IMR-90 (cell line): Measurements from ENCODE around the gene NPEPL1. TPM values are rescaled to one million over a fixed set of nuclear protein-coding genes. Genes with fewer than 3 reads are reported as not detected.

Experiments used
- ATAC-seq: fragments of 200-7000 bp; cut with Tn5 transposase; 2 replicates; pipeline ENCODE4 v1.9.1; 2020; ENCODE audit warnings: low read depth, mild to moderate bottlenecking, moderate library complexity
- BruUV-seq: library from RNA; stranded (reverse); fragments of 400-500 nt; replicated peaks from 2 replicates; lab custom pipeline; 2021; lab: Mats Ljungman, UMichigan
- CTCF ChIA-PET: fragments of 300-600 bp; formaldehyde crosslinking; extraction: SDS; loops from one replicate; lab custom pipeline; 2021; ENCODE audit warnings: antibody characterized with exemption; lab: Yijun Ruan, JAX
- POLR2A ChIA-PET: fragments of 300-600 bp; sonication (Branson Sonifier 250); formaldehyde crosslinking; loops from one replicate; lab custom pipeline; 2022; ENCODE audit warnings: antibody characterized with exemption; ENCODE audit not compliant: unreplicated experiment; lab: Charles Lee
- DNase-seq: peaks from one replicate; pipeline ENCODE4 v3.0.0; 2013
- H2AFZ ChIP-seq: replicated peaks from 2 replicates; pipeline ENCODE3; 2013; ENCODE audit warnings: low read length, mild to moderate bottlenecking; ENCODE audit not compliant: poor library complexity
- H2AK5ac ChIP-seq: 2 replicates; pipeline ENCODE4 v1.6.1; 2013; ENCODE audit warnings: low read depth, low read length, inconsistent platforms
- H2AK9ac ChIP-seq: replicated peaks from 2 replicates; pipeline ENCODE3; 2013; ENCODE audit warnings: mild to moderate bottlenecking, low read depth, low read length, moderate library complexity; ENCODE audit not compliant: poor library complexity
- H2BK120ac ChIP-seq: 2 replicates; pipeline ENCODE4 v1.6.1; 2013; ENCODE audit warnings: low read depth, low read length, inconsistent platforms
- H2BK15ac ChIP-seq: 3 replicates; pipeline ENCODE4 v1.6.1; 2013; ENCODE audit warnings: low read depth, low read length, inconsistent platforms
- H2BK20ac ChIP-seq: 2 replicates; pipeline ENCODE4 v1.6.1; 2013; ENCODE audit warnings: low read depth, mild to moderate bottlenecking, inconsistent platforms, low read length, moderate library complexity
- H2BK5ac ChIP-seq: 2 replicates; pipeline ENCODE4 v1.6.1; 2013; ENCODE audit warnings: mild to moderate bottlenecking, low read depth, low read length, inconsistent platforms; ENCODE audit not compliant: poor library complexity, severe bottlenecking
- H3K14ac ChIP-seq: replicated peaks from 2 replicates; pipeline ENCODE4 v1.6.1; 2013; ENCODE audit warnings: low read depth, low read length, inconsistent platforms
- H3K18ac ChIP-seq: 2 replicates; pipeline ENCODE4 v1.6.1; 2013; ENCODE audit warnings: low read depth, low read length, control low read depth
- H3K23ac ChIP-seq: 2 replicates; pipeline ENCODE4 v1.6.1; 2013; ENCODE audit warnings: low read depth, low read length, inconsistent platforms
- H3K27ac ChIP-seq: 2 replicates; pipeline ENCODE4 v1.5.1; 2013; ENCODE audit warnings: mild to moderate bottlenecking, control low read depth, low read length; ENCODE audit not compliant: insufficient read depth
- H3K27me3 ChIP-seq: 2 replicates; pipeline ENCODE4 v1.6.1; 2013; ENCODE audit warnings: low read length; ENCODE audit not compliant: control insufficient read depth, insufficient read depth
- H3K36me3 ChIP-seq: 2 replicates; pipeline ENCODE4 v1.6.1; 2013; ENCODE audit warnings: low read length, mixed read lengths; ENCODE audit not compliant: control insufficient read depth, insufficient read depth
- H3K4ac ChIP-seq: 2 replicates; pipeline ENCODE4 v1.6.1; 2013; ENCODE audit warnings: low read depth, low read length, inconsistent platforms
- H3K4me1 ChIP-seq: 2 replicates; pipeline ENCODE4 v1.6.1; 2013; ENCODE audit warnings: low read length, mixed read lengths; ENCODE audit not compliant: control insufficient read depth, insufficient read depth
- H3K4me2 ChIP-seq: 2 replicates; pipeline ENCODE4 v1.6.1; 2013; ENCODE audit warnings: low read depth, mild to moderate bottlenecking, control low read depth, low read length, moderate library complexity
- H3K4me3 ChIP-seq: 2 replicates; pipeline ENCODE4 v1.5.1; 2013; ENCODE audit warnings: low read depth, mild to moderate bottlenecking, control low read depth, low read length, moderate library complexity; ENCODE audit not compliant: insufficient read depth
- H3K56ac ChIP-seq: 2 replicates; pipeline ENCODE4 v1.6.1; 2013; ENCODE audit warnings: low read length, inconsistent platforms; ENCODE audit not compliant: insufficient read depth; ENCODE audit errors: extremely low read depth
- H3K79me1 ChIP-seq, 2 experiments: 2 replicates each; pipeline ENCODE4 v1.6.1; 2013; ENCODE audit warnings: low read length in 2 of 2, inconsistent platforms in 1 of 2, low read depth in 1 of 2
- H3K9ac ChIP-seq: 2 replicates; pipeline ENCODE4 v1.6.1; 2013; ENCODE audit warnings: low read depth, low read length, control low read depth
- H3K9me1 ChIP-seq: 2 replicates; pipeline ENCODE4 v1.6.1; 2013; ENCODE audit warnings: low read length, inconsistent platforms; ENCODE audit not compliant: insufficient read depth
- H3K9me3 ChIP-seq: 2 replicates; pipeline ENCODE4 v1.6.1; 2013; ENCODE audit warnings: low read length; ENCODE audit not compliant: control insufficient read depth, insufficient read depth
- H4K20me1 ChIP-seq: 2 replicates; pipeline ENCODE4 v1.6.1; 2013; ENCODE audit warnings: low read length, inconsistent platforms; ENCODE audit not compliant: insufficient read depth
- H4K5ac ChIP-seq: 2 replicates; pipeline ENCODE4 v1.6.1; 2013; ENCODE audit warnings: mild to moderate bottlenecking, low read depth, low read length, control low read depth
- H4K8ac ChIP-seq, 2 experiments: 2 replicates each; pipeline ENCODE4 v1.6.1; 2013; ENCODE audit warnings: low read depth in 2 of 2, low read length in 2 of 2, control low read depth in 1 of 2, inconsistent platforms in 1 of 2
- H4K91ac ChIP-seq: 2 replicates; pipeline ENCODE4 v1.6.1; 2013; ENCODE audit warnings: low read depth, low read length, inconsistent platforms; ENCODE audit not compliant: insufficient read depth
- CHD1 ChIP-seq: IDR thresholded peaks from 2 replicates; pipeline ENCODE4 v1.6.1; 2012; ENCODE audit warnings: low read depth, low read length, improper control_type of control experiment
- ELK1 ChIP-seq: fragments of 150-350 bp; IDR thresholded peaks from 2 replicates; pipeline ENCODE4 v1.6.1; 2016; ENCODE audit warnings: low read depth, mild to moderate bottlenecking, low read length, moderate library complexity, borderline replicate concordance
- FOS ChIP-seq: fragments of 150-350 bp; IDR thresholded peaks from 2 replicates; pipeline ENCODE4 v1.6.1; 2016; ENCODE audit warnings: low read depth, low read length
- MAZ ChIP-seq: IDR thresholded peaks from 2 replicates; pipeline ENCODE4 v1.6.1; 2012; ENCODE audit warnings: low read depth, mild to moderate bottlenecking, low read length, improper control_type of control experiment, moderate library complexity, borderline replicate concordance
- RAD21 ChIP-seq: IDR thresholded peaks from 2 replicates; pipeline ENCODE4 v1.6.1; 2012; ENCODE audit warnings: low read length, improper control_type of control experiment
- RCOR1 ChIP-seq: IDR thresholded peaks from 2 replicates; pipeline ENCODE4 v1.6.1; 2012; ENCODE audit warnings: mild to moderate bottlenecking, low read length, improper control_type of control experiment; ENCODE audit not compliant: insufficient replicate concordance
- USF2 ChIP-seq: fragments of 150-350 bp; IDR thresholded peaks from 2 replicates; pipeline ENCODE4 v1.6.1; 2017; ENCODE audit warnings: mild to moderate bottlenecking, antibody characterized with exemption, low read length, low read depth
- WGBS, 2 experiments: methylation state at CpG; one replicate each; pipeline versions ENCODE4 v1.1.5 to v1.1.7; 2013; ENCODE audit warnings: missing lambda C conversion rate in 2 of 2; ENCODE audit not compliant: insufficient read length in 1 of 2; ENCODE audit errors: extremely low coverage in 2 of 2; 5-methylcytosine and 5-hydroxymethylcytosine counted together
- dilution Hi-C: fragments of 300-500 bp; cut with HindIII; formaldehyde crosslinking; loops from one replicate; pipeline ENCODE4 v1.14.3; 2018; ENCODE audit warnings: low sequenced_read_pairs; ENCODE audit not compliant: unreplicated experiment
- in situ Hi-C: fragments of 300-500 bp; cut with MboI; formaldehyde crosslinking; loops from 3 replicates; pipeline ENCODE4 v1.14.3; 2019; ENCODE audit warnings: low sequenced_read_pairs, inconsistent platforms, mixed read lengths
- intact Hi-C: fragments of 100-400 bp; cut with micrococcal nuclease; formaldehyde crosslinking; loops from 2 replicates; pipeline ENCODE4 v1.10.0; 2022
- polyA plus RNA-seq, 3 experiments: library from polyadenylated mRNA; depleted of rRNA; stranded (reverse); fragments of >200 nt; gene quantifications; 2 replicates each; pipeline ENCODE4 v1.2.3, GENCODE V29; 2012; ENCODE audit warnings: low replicate concordance in 1 of 3
- total RNA-seq: library from RNA; depleted of rRNA; stranded (reverse); fragments of >200 nt; gene quantifications from 2 replicates; pipeline ENCODE4 v1.2.3, GENCODE V29; 2012

The NPEPL1 gene
- total and polyA plus RNA-seq, 2 of the 4 experiments (the other 2 are of a cell fraction), result 6.3 to 10.4 TPM

DNA sequence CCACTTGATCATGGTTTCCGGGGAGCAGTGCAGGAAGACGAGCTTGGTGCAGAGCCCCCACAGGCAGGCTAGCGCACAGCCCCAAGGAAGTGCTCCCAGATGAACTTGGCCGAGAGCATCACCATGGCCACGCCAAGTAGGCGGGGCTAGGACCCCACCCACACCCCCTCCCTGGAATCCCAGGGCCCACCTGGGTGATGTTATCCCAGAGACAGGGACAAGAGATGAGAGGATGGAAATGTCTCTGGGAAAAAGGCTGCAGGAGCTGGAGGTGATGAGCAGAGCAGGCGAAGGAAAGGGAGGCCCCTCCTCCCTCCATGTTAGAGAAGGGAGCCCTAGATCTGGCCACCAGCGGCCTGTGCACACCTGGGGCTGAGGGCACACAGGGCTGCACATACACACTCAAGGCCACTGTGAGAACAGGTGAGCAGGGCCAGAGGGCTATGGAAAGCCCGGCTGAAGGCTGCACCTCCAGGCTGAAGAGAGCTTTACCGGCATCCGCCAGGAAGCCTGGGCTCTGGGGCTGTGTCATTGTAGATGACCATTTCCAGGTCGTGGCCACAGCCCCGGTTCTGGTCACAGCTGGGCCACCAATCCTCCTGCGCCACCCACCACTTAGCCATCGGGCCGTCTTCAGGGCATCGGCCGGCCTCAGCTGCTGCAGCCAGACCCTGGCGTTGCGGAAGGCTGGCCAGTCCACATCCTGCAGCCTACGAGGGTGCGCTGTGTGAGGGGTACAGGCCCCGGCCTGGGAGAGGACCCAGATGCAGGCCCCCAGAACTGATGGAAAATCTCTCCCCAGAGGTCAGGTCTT lies 24.9 kb downstream of the NPEPL1 start:
- Histone ChIP-seq H3K4me1 (no peaks in the 10 kb centered on the region), H4K20me1 (no peaks in the 10 kb centered on the region), H3K27me3 (peaks cover 25% of the 10 kb centered on the region), H3K14ac (no peak overlapping the region), H3K9ac (no peak overlapping the region), H2BK20ac (no peak overlapping the region), H3K18ac (no peak overlapping the region), H2BK120ac (no peak overlapping the region), H3K4me2 (no peak overlapping the region), H2AFZ (no peak overlapping the region), H2BK15ac (no peak overlapping the region), H2AK5ac (no peak overlapping the region), H4K5ac (no peak overlapping the region), H2BK5ac (no peak overlapping the region), H3K9me3 (no peaks in the 10 kb centered on the region), H3K36me3 (no peaks in the 10 kb centered on the region), H2AK9ac (no peak overlapping the region), H3K9me1 (no peaks in the 10 kb centered on the region), H4K91ac (no peak overlapping the region), H3K4ac (no peak overlapping the region), H3K79me1 (no peaks in the 10 kb centered on the region), H3K23ac (no peak overlapping the region), H3K27ac (no peak overlapping the region), H3K4me3 (no peak overlapping the region), H3K56ac (no peak overlapping the region), H4K8ac (no peak overlapping the region)
- intact Hi-C loops (no loop called here), in situ Hi-C loops (no loop called here), dilution Hi-C loops (no loop called here)
- TF ChIP-seq RAD21 (no peak), MAZ (no peak), USF2 (no peak), CHD1 (no peak), ELK1 (no peak), FOS (no peak), RCOR1 (no peak)
- WGBS, 2 experiments, result 92% methylated on average over 5 of the region's 23 CpGs; no CpG with 5 or more reads in 1 of the 2 experiments
- ATAC-seq (no peak), DNase-seq (no peak)
- no TSS peak for BruUV-seq
- ChIA-PET POLR2A (no interaction called here), CTCF (no interaction called here)
